Transverse colon (tissue), 4 donors: ENCODE measurements around the gene XNDC1N. TPM values are rescaled to one million over a fixed set of nuclear protein-coding genes. Genes with fewer than 3 reads are reported as not detected.

Experiments
- DNase-seq: peaks from one replicate; pipeline ENCODE4 v3.0.0-alpha.2; 2019
- H3K27ac ChIP-seq, 4 donors: fragments of 200-600 bp; sonication (generic); 2 replicates each; pipeline ENCODE4 v1.5.1; 2016 to 2018; ENCODE audit warnings: inconsistent platforms in 4 of 4
- H3K27me3 ChIP-seq: fragments of 200-600 bp; sonication (generic); 2 replicates; pipeline ENCODE4 v1.5.1; 2017; ENCODE audit warnings: inconsistent platforms
- H3K36me3 ChIP-seq, 4 donors: fragments of 200-600 bp; sonication (generic); 2 replicates each; pipeline ENCODE4 v1.5.1; 2017 to 2019; ENCODE audit warnings: inconsistent platforms in 4 of 4
- H3K4me1 ChIP-seq, 4 donors: fragments of 200-600 bp; sonication (generic); 2 replicates each; pipeline ENCODE4 v1.5.1; 2017 to 2020; ENCODE audit warnings: inconsistent platforms in 4 of 4
- H3K4me3 ChIP-seq, 4 donors: fragments of 200-600 bp; sonication (generic); 1 replicate in 1 of 4; 2 replicates in 3 of 4; pipeline versions ENCODE4 v1.5.1 to v1.6.1; 2017 to 2019; ENCODE audit warnings: inconsistent platforms in 4 of 4
- H3K9me3 ChIP-seq, 2 donors: fragments of 200-600 bp; sonication (generic); 2 replicates each; pipeline ENCODE4 v1.5.1; 2017 to 2019; ENCODE audit warnings: inconsistent platforms in 2 of 2
- CTCF ChIP-seq, 5 experiments: fragments of 200-600 bp in 3 of 5; fragments of 450-650 bp in 2 of 5; sonication (generic) in 3 of 5; IDR thresholded peaks; 1 replicate in 2 of 5; 2 replicates in 3 of 5; pipeline ENCODE4 v1.5.1; 2016 to 2017; ENCODE audit warnings: antibody characterized with exemption in 5 of 5, inconsistent platforms in 3 of 5, mild to moderate bottlenecking in 2 of 5, moderate library complexity in 1 of 5
- EP300 ChIP-seq: sonication (generic); formaldehyde crosslinking; IDR thresholded peaks from one replicate; pipeline ENCODE4 v1.6.1; 2017; ENCODE audit warnings: antibody characterized with exemption, low read depth
- POLR2A ChIP-seq: fragments of 450-650 bp; IDR thresholded peaks from one replicate; pipeline ENCODE4 v1.6.1; 2016; ENCODE audit warnings: antibody characterized with exemption, mild to moderate bottlenecking, moderate library complexity
- POLR2AphosphoS5 ChIP-seq, 3 donors: sonication (generic); formaldehyde crosslinking; IDR thresholded peaks; one replicate each; pipeline ENCODE4 v1.6.1; 2016; ENCODE audit warnings: antibody characterized with exemption in 3 of 3
- WGBS, 2 donors: methylation state at CpG; one replicate each; pipeline ENCODE4 v1.1.5; 2018; ENCODE audit warnings: low coverage in 1 of 2; 5-methylcytosine and 5-hydroxymethylcytosine counted together
- in situ Hi-C, 4 donors: fragments of 200-750 bp; cut with MboI; loops; one replicate each; pipeline versions ENCODE4 v1.15.0 to v1.15.1; 2017; ENCODE audit warnings: low sequenced_read_pairs in 3 of 4, low pct_ligation_motif_present in 1 of 4, low pct_unique_long_range_greater_than_20kb in 1 of 4
- intact Hi-C: fragments of 100-400 bp; cut with DNase I; formaldehyde crosslinking; loops from one replicate; pipeline ENCODE4 v1.15.1; 2023; ENCODE audit warnings: low total_unique reads
- total RNA-seq, 4 donors: library from RNA; depleted of rRNA; stranded (reverse); fragments of >200 nt; gene quantifications; one replicate each; pipeline ENCODE4 v1.1.0, GENCODE V29; 2016

XNDC1N gene
- total RNA-seq, 4 donors from 2014 or later, result 7.9 to 68.5 (median 15.6) TPM

DNA sequence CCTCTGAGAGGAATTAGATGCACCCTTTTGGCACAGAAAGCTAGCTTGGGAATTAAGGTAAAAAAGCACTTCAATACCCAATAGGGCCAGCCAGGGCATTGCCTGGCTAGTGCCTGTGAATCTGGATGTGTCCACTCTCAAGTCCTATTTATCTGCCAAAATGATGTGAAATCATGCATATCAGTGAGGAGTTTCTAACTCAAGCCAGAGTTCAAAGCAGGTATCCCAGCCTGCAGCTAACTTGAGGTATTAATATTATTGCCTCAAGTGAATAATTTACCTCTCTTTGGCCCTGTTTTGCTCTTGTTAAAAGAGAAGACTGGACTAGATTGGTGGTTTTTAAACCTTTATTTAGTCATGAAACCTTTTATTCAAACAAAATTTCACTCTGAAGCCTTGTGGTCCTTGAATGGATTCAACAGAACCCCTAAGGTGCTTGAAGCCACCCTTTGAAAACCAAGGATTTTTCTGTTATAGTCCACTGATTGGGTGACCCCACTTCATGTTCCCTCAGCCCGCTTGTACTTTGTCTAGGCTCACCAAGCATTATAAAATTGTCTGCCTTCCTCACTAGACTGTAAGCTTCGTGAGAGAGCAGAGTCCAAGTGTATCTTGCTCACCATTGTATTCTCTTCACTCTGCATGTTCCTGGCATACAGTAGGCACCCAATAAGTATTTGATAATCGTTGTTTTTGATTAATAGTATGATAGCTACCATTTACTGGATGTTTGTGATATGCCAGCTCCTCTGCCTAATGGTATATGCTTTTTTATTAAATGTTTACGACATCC lies 4.9 kb upstream of the XNDC1N start:
- in situ Hi-C loops (no loop called here), intact Hi-C loops (no loop called here)
- Histone ChIP-seq H3K4me1 (peaks cover 12 to 38% (median 15%) of the 10 kb centered on the region in 4 donors), H3K27ac (no peak overlapping the region), H3K9me3 (no peaks in the 10 kb centered on the region), H3K27me3 (no peaks in the 10 kb centered on the region), H3K4me3 (no peak overlapping the region), H3K36me3 (peaks cover 0 to 6% (median 0%) of the 10 kb centered on the region in 4 donors)
- WGBS, 2 donors, result 77 to 81% methylated on average over 3 to 4 of the region's 4 CpGs
- no peak for DNase-seq
- TF ChIP-seq EP300 (no peak), POLR2A (no peak), CTCF (IDR thresholded peaks at IDR 0.05) (no peak), POLR2AphosphoS5 (IDR thresholded peaks at IDR 0.05) (no peak)

- no peaks in the 10 kb centered on the region for H3K27me3 ChIP-seq
- no peaks in the 10 kb centered on the region for H3K9me3 ChIP-seq
- no peak overlapping the region for H3K27ac ChIP-seq
- peaks cover 13 to 39% (median 18%) of the 10 kb centered on the region in 4 donors for H3K4me1 ChIP-seq
- H3K36me3 ChIP-seq, result no peaks in the 10 kb centered on the region
- TF ChIP-seq POLR2AphosphoS5 (IDR thresholded peaks at IDR 0.05) (no peak), POLR2A (no peak), EP300 (no peak), CTCF (IDR thresholded peaks at IDR 0.05) (no peak)
- H3K4me3 ChIP-seq, result no peak overlapping the region
- 63 to 88% methylated on average over 1 to 2 of the region's 2 CpGs for WGBS, 2 donors
- in situ Hi-C loops, result no loop called here
- DNase-seq, result no peak
- intact Hi-C loops, result no loop called here
Observed at GRCh38 chr11:71931245-71931602, 2.8 kb upstream of the XNDC1N start.

DNA sequence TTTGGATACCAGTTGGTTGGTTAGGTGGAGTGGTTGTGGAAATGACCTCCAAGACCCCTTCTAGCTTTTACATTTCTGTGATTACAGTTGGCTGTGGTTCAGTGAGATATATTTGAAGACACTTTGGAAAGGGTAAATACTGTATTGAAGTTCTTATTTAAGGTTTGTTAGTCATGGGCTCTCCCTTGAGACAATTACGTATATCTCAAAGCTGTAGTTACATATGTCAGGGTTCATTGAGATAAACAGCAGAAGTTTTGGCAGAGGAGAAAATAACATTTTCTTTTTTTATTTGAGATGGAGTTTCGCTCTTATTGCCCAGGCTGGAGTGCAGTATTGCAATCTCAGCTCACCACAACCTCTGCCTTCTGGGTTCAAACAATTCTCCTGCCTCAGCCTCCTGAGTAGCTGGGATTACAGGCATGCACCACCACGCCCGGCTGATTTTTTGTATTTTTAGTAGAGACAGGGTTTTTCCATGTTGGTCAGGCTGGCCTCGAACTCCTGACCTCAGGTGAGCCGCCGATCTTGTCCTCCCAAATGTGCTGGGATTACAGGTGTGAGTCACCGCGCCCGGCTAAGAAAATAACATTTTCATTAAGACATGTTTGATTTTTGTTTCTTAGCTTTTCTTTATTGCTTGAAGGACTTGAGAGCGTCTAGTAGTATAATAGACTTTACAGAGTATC lies 2.3 kb upstream of the XNDC1N start:
- in situ Hi-C loops (no loop called here), intact Hi-C loops (no loop called here)
- Histone ChIP-seq H3K4me3 (no peak overlapping the region), H3K9me3 (no peaks in the 10 kb centered on the region), H3K27me3 (no peaks in the 10 kb centered on the region), H3K4me1 (peaks cover 13 to 39% (median 18%) of the 10 kb centered on the region in 4 donors), H3K27ac (no peak overlapping the region), H3K36me3 (no peaks in the 10 kb centered on the region)
- no peak for DNase-seq
- TF ChIP-seq CTCF (IDR thresholded peaks at IDR 0.05) (no peak), POLR2A (no peak), EP300 (no peak), POLR2AphosphoS5 (IDR thresholded peaks at IDR 0.05) (no peak)
- WGBS, 2 donors, result 36 to 79% methylated on average over 4 to 11 of the region's 11 CpGs

DNA sequence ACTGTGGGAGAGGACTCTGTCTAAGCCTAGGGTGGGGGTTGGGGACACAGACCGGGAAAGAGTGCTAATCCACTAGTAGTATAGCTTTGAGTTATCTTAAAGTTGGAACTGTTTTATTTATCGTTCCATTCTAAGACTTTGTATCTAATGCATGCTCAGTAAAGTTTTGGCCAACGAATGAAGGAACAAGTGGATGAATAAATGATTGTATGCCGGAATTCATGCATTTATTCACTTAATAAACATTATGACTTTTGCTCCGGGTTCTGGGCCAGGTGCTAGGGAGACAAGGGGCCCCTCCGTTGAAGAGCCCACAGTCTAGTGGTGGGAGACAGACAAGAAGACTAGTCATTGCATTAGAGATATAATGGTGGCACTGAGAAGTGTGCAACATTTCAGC lies 1.1 kb upstream of the XNDC1N start:
- in situ Hi-C loops (no loop called here), intact Hi-C loops (no loop called here)
- Histone ChIP-seq H3K4me3 (peak overlapping the region; percentile 60 to 88 (median 73)), H3K4me1 (peaks cover 13 to 39% (median 18%) of the 10 kb centered on the region in 4 donors), H3K27ac (peak overlapping the region in 3 of 4 donors; percentile 88 to 92 (median 90)), H3K36me3 (no peaks in the 10 kb centered on the region), H3K27me3 (no peaks in the 10 kb centered on the region), H3K9me3 (no peaks in the 10 kb centered on the region)
- no peak for TF ChIP-seq POLR2AphosphoS5 (IDR thresholded peaks at IDR 0.05)
- no peak for TF ChIP-seq EP300
- no peak for TF ChIP-seq CTCF (IDR thresholded peaks at IDR 0.05)
- no peak for TF ChIP-seq POLR2A
- WGBS, 2 donors, result 2 to 7% methylated on average over 6 of the region's 6 CpGs
- DNase-seq, result no peak
